NCI-H2196 treated with DMSO at 0.1 percent for 48 hours (cell line): ENCODE data around the gene CCNL1.

Experiments used
- DNase-seq: peaks from one replicate; lab custom pipeline; 2025; ENCODE audit not compliant: unreplicated experiment; lab: John Stamatoyannopoulos, UW

CCNL1 gene

DNA sequence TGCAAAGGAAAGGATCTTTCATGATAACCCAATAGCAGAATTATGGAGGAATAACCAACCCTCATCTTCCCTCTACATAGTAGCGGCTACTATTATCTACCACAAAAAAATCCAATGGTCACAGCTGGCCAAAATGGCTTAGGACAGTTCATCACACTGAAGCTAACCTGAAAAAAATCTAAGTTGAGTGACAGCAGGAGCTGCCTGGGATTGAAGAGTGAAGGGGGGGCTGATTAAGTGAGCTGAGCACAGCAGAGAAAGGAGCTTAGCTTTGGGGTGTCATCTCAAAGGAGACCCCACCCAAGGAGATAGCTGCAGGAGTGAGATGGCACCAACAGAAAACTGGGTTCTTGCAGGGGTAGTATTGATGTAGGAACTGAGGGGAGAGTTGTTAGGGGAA lies 33.6 kb downstream of the CCNL1 start:
- no peak for DNase-seq

DNA sequence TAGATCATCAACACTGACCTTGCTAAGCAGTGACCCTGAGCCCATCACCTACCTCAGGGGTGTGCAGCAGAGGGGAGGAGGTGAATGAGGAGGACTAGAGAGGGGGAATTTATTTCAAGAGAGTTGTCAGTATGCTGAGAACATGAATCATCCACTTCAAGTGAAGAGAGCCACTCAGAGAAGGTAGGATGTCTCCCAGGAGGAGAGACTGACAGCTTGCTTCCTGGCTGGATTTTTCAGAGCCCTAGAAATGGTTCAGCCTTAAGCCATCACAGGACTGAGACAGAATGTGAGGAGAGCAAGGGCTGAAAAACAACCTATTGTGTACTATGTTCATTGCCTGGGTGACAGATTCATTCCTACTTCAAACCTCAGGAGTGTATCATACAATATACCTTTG lies 34.8 kb downstream of the CCNL1 start:
- DNase-seq, result no peak

DNA sequence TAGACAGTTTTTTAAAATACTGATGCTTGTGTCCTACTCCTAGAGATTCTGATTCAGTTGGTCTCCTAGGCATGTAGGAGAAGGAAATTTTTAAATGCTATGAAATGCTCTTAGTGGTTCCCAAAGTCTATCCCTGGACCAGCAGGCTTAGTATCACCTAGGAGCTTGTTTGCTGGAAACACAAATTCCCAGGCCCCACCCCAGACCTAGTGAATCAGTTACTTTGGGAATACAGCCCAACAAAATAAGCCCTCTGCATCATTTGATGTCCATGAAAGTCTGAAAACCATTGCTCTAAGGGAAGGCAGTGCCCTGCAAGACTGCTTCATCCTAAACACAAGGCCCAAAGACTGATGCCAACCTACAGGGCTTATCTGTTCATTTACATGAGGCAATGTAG lies 36.3 kb downstream of the CCNL1 start:
- DNase-seq, result no peak

DNA sequence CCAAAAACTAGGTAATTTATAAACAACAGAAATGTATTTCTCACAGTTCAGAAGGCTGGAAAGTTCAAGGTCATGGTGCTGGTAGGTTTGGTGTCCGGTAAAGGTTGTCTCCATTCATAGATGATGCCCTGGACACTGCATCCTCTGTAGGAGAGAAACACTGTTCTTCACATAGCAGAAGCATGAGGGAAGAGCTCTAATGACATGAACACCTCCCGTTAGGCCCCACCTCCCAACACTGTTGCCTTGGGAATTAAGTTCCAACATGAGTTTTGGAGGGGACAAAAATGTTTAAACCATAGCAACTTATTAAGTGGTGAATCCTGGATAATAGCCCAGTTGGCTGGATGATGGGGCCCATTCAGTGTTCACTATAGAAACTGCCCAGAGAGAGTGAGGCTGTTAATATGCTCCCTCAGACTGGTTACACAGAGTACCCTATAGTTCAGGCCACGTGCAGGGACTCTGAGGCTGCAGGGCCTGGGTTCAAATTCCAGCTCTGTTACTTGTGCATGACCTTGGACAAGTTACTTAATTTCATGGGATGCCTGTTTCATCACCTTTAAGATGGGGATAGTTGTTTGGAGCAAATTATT lies 37.0 kb downstream of the CCNL1 start:
- no peak for DNase-seq

DNA sequence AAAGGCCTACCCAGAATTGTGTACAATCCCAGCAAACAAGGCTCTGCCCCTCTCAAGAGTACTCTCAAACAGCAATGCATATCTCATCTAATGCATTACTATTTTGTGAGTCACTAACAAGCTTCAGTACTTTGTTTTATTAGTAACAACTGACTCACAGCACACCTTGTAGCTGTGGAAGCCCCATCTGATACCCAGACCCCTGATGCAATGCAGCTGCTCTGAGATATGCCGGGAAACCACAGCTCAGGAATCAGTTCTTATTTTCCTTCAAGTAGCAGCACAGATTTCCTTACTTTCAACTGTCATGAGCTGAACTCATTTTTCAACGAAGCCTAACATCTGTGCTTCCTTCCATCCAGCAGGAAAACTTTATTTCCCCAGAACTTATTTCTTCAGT lies 37.8 kb downstream of the CCNL1 start:
- DNase-seq, result no peak

DNA sequence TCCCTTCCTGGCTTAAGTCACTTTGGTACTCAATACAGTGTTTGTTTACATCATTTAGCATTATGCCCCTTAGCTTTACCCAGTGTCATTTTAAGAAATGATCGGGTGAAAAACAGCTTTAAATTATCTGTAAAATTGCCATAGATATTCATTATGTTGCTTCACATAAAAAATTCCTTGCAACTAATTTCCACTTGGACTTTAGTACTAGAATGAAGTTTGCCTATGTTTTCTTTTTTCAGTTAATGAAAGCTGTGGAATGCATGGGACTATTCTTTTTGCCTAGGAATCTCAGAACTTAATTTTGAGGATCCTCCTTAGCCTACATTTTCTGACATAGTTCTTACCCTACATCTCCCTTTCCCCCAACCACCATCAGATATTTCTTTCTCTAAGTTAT lies 38.4 kb downstream of the CCNL1 start:
- no peak for DNase-seq

DNA sequence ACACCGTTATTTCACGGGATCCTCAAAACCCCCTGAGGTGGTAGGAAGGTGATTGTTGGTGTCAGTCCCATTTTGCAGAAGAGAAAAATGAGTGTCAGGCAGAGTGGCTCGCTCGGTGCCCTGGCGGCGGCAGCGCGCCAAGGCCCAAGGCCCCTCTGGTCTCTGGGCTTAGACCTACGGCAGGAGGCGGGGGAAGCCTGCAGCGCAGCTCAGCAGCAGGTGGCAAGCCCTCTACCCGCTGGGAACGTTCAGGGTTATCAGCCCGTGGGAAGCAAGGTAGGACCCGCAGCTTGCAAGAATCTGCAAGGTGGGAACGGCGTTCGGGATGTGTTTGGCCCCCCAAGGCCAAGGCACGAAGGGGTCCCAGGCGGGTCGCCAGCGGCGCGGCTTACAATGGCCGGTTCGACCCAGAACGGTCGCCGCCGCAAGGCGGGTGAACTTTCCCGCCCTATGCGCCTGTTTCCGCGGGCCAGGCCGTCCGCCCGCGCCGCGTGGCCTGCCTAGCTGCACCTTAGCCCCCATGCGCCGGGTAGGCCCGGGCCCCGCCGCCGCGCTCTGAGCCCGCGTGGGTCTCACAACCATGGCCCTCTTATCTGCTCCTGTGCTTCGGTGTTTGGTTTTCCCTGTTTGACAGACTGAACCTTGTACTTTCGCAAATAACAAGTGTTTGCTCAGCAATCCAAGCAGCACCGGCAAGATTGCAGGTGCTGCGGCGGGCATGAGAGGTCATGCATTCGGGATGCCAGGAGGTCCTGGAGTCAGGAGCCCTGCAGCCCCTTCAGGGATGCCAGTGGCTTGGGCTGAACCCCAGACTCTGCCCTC lies 39.7 kb downstream of the CCNL1 start:
- DNase-seq, result no peak

DNA sequence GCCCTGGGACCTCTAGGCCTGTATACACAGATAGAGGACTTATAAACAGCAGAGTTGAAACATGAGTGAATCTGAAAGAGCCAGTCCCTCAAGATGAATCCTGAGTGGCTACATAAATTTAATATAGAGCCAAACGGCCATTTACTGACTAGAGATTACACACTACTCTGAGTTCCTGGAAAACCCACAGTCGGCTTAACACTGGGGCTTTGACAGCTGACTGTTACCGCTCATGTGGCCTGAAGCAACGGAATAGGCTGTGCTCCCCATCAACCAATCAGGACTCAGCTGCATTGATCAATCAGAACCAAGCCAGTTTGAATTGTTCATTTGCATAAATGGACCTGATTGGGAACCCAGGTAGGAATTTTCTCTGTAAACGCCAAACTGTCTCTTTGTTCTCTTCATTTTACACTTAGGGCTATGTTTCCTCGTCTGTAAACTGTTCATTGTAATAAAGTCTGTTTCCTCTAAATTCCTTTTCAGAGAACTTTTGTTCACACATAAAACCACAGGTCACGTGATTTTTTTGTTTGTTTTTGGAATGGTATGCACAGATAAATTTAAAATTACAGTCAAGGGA lies 40.5 kb downstream of the CCNL1 start:
- no peak for DNase-seq

DNA sequence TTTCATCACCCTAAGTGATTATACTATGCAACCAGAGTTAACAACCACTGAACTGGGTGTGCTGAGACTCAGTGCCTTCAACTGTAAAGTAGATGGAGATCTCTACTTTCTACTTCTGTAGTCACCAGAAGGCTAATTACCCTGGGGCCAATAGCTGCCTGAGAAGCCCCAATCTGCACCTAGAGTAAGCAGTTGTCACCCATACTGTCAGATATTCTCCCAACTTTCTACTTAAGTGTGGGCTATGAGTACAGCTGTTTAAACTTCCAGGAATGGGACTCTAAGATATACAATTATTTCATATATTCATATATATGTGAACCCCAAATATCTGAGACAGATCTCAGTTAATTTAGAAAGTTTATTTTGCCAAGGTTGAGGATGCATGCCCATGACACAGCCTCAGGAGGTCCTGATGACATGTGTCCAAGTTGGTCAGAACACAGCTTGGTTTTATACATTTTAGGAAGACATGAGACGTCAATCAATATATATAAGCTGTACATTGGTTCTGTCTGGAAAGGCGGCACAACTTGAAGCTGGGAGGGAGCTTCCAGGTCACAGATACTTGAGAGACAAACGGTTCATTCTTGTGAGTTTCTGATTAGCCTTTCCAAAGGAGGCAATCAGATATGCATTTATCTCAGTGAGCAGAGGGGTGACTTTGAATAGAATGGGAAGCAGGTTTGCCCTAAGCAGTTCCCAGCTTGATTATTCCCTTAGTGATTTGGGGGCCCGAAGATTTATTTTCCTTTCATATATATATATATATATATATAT lies 41.9 kb downstream of the CCNL1 start:
- no peak for DNase-seq

DNA sequence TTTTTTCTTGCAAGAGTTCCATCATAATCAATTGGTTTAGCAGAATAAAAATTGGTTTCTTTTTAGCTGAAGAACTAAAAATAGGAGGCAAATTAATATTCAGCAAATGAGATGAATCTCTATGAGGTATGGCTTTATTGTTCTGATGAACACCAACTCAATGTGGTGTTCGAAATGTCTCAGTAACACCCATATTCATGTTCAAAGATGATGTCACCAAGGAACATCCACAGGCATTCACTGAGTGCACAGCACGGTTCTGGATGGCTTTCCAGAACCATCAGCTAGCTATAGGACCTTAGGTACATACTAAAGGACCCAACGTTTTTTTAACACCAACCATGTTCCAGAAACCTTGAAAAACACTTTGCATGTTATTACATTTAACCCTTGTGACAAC lies 42.7 kb downstream of the CCNL1 start:
- no peak for DNase-seq

DNA sequence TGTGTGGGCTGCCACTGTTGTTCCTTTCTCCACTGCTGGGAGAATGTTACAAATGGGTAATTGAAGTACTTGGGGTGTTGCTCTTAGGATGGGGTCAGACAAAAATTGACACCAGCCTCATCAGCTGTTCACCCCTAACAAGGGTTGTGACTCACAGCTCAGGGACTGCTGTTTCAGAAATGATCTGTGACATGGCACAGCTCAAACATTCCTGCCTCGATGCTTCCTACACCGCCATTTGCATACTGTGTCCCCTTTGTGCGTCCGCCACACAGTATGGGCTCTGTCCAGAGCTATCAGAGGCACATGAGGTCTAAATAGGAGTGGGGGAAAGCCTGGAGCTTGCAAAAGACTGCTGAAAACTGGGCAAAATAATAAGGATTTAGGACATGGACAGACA lies 43.9 kb downstream of the CCNL1 start:
- no peak for DNase-seq

DNA sequence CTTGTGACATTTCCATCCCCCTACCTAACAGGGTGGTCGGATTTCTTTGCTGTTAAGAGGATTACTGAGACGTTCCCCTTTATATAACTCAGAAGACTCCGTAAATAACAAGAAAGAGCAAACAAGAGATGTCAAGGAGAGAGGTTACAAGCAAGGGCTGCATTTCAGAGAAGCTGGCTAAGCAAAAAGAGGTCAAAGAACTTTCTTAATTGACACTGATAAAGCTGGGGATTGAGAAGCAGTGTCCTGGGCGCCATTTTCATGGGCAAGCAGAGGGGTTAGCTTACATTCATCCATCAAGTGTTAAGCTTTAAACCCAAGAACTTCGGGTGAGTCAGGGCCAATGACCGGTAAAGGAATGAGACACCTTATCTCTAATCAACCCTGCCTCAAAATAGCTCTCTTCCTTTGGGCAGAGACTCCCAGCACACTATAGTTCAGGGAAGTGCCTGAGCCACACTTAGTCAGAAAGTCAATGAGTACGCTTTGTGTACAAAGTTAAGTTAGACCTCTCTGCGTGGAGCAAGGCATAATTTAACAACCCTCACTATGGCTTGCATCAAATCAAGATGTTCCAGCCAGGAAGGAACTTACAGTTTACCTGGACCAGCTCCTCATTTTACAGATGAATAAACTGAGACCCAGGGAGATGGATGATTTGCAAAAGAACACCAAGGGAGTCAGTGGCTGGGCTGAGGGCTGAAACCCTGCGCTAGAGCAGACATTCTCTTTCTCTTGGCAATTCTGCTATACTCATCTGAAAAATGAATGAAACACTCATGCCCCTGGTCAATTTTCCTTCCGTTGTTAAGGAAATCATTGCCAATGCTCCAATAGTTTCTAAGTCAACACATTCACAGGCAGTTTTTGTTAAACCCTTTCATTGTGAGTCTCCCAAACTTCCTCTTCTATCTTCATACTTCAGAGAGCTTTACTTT lies 44.6 kb downstream of the CCNL1 start:
- DNase-seq, result no peak

DNA sequence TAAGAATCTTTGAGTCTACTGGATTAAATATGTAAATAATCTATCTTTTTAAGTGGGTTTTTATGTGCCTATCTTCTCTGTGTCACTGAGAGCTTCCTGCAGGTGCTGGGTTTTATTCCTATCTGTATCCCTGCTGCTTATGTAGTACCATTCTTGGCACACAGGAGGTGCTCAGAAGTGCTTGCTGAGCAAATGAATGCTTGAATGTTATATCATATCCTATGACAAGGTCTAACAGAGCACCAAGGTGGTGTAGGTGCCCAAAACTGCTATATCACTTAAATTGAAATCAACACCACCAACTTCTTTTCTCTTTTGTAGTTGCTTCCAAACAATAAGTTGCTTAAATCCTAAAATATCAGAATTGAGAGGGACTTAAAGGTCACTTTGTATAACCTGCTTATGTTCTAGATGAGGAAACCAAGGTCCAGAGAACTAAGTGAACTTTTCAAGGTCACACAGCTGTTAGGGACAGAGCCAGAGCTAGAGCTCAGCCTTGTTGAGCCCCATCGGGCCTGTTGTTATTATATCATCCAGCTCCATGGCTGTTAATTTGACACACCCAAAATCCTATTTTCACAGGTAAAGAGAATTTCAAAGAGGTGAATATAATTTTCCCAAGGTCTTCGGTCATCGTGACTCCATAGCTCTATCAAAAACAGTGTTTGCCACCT lies 46.0 kb downstream of the CCNL1 start:
- DNase-seq, result peak; percentile 32

DNA sequence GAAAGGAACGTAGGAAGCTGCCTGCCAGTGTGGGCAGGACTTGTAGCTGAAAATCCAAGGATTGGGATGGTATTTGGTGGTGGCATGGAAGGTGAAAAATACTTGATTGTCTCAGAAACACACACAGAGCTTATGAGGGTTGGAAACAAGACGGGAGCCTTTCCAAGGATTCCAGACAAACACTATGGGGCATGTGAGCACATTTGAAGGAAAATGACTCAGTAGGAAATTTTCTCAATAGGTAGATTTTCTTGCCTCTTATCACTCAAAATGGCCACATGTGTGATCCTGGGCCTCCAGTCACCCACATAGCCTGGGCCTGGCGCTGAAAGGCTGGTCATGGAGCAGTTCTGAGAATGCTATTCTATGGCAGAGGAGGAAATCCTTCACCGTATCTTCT lies 47.4 kb downstream of the CCNL1 start:
- no peak for DNase-seq

DNA sequence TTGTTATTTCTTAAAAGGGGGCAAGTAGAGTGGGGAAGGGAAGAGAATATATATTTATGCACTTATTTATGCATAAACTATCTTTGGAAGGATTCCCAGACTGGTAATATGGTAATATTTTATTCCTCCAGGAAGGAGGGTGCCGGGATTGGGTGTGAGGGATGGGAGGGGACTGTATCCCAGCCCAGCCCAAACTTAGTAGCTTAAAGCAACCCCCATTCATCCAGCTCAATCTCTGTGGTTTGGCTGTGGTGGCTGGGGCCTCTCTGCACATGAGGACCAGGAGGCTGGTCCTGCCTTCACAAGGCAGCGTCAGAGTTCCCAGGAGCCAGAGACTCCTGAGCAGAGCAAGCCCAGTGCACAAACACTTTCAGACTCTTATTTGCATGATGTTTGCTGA lies 48.4 kb downstream of the CCNL1 start:
- no peak for DNase-seq

DNA sequence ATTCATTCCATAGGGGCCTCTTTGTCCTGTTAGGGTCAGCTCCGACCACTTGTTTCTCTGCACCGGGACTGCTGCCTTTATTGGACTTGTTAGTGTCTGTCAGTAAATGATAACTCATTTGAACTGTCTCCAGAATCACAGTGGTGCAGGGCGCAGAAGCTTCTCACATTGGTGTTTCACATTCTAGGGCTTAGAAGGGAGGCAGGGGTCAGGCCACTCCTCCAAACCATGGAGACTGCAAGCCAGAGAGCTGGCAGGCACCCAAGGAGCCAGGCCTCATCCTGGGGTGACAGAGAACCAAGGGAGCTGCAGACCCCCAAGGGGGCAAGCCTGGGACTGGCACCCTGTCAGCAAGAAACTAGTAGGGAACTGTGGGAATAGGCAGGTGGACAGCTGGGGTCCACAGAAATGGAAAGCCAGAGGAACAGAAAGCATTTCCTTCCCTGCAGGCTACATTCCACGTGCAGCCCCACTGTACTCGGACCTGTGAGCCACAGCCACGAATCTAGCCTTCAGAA lies 49.1 kb downstream of the CCNL1 start:
- DNase-seq, result no peak

DNA sequence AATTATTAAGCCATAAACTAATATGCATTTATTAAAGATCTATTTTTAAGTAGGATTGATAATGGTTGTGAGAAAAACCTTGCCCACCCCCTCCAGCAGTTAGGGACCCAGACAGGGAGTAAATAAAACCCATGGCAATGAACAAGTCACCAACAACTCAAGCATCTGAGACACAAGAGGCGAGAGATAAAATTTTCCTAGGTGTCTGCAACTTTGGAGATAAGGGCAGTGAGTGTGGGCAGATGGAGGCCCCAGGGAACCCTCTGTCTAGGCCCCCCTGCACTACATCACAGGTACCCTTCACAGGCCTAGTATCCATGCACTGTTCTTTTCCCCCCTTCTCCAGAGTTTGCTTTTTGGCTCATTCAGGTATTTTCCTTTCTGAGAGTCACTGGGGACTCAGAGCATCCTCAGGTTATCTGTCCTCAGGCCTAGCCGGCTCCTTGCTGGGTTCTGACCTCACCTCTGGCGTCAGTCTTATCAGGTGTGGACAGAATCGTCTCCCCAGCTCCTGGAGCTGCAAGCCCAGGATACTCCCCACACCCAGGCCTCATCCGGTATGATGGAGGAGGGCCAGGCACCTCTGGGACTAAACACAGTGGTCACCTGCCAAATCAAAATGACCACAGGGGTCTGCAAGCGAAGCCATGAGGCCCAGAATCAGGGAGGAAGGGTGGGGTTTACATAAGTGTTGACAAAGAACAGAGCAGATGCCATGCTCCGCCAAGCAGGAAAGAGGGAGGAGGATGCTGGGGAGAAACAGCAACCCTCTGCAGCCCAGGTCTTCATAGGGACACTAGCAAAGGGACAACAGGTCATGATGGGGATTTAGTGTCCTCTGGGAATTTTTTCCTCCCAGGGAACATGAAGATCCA lies 50.4 kb downstream of the CCNL1 start:
- DNase-seq, result no peak

DNA sequence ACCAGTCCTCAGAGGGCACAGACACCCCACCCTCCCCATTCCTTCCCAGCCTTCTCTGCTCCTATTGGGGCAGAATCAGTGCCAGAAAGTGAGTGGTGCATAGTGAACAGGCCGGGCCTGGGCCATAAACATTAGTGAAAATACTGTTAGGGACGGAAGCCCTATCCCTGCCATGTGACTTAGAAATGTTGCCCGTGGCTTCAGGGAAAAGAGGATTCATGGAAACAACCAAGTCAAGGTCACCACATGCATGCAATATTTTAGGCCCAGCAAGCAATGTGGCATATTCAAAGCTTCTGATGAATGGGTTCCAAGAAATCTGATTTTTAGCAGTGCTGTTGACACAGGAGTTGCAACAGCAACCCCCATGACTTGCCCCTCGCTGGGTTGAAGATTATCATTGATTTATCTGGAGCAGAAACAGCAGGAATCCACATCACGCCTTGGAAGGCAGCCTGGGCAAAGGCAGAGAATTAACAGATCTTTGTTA lies 52.3 kb downstream of the CCNL1 start:
- DNase-seq, result no peak

DNA sequence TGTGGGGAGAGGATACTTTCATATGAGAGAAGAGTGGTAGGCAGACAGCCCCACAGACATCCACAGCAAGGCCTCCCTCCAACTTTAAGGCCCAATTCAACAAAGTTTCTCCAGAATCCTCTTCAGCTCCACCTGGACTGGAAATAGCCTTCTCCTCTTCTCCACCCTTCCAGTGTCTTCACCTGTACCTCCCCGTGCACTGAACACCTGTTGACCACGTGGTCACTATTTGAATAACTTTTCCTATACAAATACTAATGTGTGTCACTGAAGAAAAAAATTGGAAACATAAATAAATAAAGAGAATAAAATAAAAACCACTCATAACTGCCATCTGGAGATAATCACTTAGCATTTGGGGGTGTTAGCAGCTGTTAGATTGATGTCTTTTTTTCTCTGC lies 52.9 kb downstream of the CCNL1 start:
- peak; percentile 36 for DNase-seq
